HG03159 (cell line): Measurements from ENCODE around the gene PARVB.

Experiments used
- ATAC-seq: cut with Tn5 transposase; IDR thresholded peaks from one replicate; pipeline ENCODE4 v1.9.1; 2021; ENCODE audit warnings: mild to moderate bottlenecking, moderate library complexity; ENCODE audit not compliant: unreplicated experiment

PARVB gene

DNA sequence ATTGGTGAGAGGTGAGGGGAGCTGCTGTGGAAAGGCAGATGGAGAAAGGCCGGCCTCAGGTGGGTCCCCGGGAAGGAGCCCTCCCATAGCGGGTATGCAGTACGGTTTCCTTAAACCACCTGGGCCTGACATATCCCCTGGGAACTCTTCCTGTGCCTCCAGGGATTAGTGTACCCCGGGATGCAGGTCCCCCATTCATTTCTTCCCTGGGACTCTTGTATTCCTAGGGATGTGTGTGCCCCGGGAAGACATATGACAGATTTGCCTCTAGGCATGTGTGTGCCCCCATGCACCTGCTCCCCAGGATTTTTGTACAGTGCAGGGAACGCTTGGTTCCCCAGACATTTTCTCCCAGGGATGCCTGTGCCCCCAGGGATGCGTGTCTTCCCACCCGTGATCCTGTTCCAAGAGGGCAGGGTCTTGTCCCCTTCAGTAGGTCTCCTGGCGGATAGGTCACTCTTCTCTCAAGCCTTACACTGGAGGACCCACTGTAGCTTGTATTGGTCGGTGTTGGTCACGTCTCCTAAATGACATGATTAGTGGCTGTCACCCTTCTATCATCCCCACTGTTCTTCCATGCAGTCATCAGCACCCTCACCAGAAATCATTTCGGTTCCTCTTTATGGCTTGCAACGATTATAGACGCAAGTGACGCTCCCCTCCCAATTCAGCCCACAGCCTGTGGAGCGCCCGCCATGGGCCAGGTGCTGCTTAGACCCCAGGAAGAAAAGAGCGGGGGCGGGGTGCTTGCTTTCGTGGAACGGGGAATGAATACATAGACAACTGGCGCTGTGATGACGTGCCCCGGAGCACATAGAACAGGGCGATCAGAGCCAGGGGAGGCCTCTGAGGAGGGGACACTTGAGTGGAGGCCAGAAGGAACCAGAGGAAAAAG is 1.3 kb downstream of the PARVB start:
- peak; percentile 65 for ATAC-seq

DNA sequence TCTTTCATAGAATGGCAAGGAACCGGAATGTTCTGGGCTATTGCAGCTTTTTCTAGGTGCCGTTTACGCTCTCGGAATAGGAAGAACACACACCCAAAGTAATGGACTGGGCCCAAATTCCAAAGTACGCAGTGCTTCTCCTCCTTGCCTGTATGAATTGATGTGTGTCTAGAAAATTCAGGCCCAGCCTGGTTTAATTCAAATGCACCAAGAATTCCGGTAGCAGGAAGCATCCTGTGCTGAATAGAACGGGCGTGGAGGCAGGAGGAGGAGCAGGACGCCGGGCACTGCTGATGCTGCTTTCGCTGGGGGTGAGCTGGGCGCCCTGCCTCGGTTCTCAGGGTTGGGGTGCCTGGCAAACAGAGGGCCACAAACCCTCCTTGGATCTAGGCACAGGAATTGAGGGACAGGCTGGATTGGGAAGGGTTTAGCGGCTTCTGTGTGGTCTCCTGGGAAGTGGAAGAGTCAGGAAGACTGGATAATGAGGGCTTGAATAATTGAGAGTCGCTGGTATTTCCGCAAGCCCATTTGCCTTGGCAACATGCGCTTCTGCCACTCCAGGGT is 2.0 kb downstream of the PARVB start:
- no peak for ATAC-seq

DNA sequence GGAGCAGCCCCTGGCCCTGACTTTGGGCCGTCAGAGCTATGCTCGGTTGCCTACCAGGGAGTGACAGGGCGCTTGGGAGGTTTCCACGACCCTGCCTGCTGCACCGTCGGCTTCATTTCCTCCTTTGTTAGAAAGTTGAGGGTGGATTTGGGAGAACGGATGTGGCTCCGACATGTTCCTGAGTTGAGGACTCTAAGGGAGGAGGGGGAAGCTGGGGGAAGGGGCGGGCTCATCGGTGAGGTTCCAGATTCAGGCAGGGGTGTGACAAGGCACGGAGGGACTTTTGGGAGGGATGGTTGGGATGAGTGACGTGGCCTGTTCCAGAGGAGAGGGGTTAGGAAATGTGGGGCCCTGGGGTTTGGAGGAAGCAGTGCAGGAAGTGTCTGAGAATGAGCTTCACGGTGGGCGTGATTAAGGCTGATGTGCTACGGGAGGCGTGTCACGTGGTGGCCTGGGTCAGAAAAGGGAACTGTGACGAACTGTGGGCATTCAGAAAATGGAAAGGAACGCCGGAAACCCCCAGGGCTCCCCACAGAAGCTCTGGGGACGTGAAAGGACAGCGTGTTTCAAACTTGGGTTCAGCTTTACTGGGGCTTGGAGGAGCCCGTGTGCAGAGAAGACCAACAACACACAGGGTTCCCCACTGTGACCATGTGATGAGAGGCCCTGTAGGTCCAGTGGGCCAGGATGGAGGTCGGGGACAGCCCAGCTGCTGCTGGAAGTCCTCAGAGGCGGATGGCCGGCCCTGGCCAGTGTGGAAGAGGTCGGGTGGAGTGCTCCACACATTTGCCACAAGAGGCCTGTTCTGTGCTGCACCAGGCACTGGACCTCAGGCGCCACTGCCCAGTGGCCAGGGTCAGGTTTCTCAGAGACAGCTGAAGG is 2.8 kb downstream of the PARVB start:
- ATAC-seq = peak; percentile 47

DNA sequence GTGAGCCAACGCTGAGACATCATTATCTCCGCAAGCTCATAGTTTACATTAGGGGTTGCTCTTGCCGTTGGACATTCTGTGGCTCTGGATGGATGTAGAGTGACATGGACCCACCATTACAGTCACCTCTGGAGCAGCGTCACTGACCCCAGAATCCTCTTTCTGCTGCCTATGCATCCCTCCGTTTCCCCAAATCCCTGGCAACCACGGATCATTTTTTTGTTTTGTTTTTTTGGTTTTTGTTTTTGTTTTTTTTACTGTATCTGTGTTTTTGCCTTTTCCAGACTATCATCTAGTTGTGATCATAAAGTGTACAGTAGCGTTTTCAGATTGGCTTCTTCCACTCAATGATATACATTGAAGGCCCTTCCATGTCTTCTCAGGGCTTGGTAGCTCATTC is 4.0 kb downstream of the PARVB start:
- no peak for ATAC-seq

DNA sequence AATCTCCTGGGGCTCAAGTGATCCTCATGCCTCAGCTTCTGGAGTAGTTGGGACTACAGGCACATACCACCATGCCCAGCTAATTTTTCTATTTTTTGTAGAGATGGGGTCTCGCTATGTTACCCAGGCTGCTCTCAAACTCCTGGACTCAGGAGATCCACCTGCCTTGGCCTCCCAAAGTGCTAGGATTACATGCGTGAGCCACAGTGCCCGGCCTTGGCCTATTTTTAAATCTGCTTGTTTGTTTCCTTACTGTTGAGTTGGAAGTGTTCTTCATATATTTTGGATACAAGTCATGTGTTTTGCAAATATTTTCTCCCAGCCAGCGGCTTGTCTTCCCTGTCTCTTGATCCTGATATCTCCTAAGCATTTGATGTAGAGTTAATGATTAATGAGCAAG is 5.0 kb downstream of the PARVB start:
- no peak for ATAC-seq

DNA sequence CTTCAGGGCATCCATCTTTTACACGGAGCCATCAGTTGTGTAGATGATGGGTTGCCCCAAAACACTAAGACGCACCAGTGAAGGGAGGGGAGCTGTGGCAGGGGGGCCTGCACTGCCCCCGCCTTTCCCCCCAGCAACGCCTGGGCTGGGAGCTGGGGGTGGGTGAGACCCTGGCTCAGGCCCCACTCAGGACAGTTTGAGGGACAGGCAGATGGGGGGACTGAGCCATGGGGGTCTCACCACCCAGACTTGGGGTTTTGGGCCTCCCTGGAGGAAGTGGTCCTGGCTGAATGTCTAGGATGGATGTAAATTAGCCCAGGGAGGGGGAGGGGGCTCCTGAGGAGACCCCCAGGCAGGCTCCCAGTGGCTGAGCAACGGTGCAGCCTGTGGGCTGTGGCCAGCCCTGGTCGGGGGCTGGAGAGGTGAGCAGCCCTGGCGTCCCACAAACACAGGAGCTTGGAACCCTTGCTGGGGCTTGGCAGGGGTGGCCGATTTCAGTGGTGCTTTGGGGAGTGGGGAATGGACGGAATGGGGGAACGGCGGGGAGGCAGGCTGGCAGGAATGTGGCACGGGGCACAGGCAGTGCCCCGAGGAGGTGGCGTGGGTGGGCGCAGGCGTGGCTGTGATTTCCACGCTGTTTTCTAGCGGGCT is 6.1 kb downstream of the PARVB start:
- ATAC-seq = no peak

DNA sequence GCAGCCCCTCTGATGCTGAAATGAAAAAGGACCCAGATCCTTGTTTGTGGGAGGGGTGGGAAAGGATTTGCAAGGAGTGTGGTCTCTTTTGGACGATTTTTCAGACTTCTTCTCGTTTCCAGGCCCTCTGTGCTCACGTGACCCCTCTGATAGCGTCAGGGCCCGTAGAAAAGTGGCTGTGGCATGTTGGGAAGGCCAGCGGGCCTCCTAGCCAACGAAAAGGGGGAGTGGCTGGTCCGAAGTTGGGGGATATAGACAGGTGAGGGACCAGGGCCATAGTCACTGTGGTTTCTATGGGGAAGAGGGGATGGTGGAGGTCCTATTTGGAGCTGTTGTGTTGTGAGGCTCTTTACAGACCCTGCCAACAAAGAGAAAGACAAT is 6.6 kb downstream of the PARVB start:
- no peak for ATAC-seq

DNA sequence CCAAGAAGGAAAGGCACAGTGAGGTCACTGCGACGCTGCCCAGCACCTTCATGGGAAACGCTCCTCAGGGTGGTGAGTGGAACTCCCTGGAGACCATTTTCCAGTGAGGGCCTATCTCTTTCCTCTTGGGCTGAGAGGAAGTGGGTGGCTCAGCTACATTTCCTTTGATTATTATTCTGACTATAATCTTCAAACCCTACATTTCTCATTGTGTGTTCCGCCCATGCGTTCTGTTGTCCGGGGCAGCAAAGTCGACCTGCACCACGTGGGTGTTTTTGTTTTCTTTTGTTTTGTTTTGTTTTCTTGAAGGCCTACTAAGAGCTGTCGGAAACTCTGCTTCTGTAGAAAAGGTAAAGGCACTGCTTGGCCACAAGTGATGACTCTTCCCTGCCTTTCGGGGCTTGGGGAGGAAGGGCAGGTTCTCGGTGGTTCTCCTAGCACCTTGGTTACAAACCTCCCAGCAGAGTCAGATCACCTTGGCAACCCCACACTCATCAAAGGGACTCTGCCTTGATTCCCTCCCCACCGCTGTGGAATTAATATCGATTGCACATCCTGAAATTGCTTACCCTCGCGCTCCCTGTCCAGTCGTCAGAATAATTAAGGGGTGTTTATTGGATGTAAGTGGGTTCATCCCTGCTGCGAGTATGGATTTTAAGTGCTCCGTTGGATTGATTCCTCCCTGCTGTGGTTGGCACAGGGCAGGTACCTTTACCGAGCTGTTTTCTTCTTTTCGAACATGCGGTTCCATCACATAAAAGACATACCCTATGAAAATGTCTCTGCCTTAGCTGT is 7.3 kb downstream of the PARVB start:
- no peak for ATAC-seq

DNA sequence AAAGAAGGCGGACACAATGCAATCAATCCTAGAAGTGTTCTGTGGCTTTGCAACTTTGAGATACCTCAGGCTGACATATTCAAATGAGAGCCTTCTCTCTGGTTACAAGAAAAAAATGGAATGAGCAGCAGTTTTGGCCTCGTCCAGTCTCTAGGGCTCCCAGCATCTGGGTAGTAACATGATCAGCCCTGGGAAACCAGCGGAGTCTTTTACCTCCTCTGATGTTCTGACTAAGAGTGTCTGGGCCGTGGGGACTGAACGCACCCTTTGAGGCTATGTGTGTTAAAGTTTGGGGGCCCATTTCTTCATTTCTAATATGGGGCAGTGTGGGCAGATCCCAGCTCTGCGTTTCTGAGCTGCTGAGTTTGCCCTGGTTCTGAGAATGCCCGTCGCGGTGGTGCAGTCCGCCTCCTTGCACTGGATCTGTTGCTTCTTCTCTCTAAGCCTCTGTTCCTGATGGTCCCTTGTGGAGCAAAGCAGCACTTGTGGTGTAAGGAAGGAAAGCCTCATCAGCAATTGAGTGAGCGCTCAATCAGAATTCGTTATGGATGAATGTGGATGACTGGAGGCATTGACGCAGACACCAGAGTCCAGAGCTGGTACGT is 8.1 kb downstream of the PARVB start:
- no peak for ATAC-seq

DNA sequence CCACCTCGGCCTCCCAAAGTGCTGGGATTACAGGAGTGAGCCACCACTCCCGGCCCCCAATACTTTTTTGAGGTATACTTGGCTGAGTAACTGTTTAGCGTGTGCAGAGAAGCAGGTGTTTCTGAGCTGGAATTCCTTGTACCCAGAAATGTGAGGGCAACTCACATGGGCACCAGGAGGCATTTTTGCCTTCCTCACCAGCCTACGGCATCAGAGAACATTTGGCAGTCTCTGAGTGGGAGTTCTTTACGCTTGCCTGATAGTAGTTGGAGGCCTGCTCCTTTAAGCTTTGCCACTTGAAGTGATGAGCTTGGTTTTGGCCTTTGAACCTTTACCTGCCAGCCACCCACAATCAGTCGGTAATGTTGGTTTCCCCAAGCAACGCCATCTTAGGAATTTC is 9.2 kb downstream of the PARVB start:
- no peak for ATAC-seq

DNA sequence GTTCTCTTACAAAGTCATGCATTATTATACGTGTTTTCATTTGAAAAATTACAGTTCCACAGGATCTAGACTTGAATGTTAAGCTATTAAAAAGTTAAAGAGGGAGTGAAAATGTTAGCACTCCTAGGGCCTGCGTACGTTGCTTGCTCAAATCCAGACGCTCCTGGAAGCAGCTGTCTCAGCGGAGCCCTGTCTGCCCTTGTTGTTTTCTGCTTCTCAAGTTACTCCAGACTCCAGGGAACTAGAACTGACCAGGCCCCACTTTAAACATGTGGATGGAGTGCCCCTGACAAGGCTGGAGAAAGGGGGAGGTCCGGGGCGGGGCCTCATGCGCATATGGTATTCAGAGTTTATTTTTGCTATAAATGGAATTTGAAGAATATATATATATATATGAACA is 9.6 kb downstream of the PARVB start:
- no peak for ATAC-seq

DNA sequence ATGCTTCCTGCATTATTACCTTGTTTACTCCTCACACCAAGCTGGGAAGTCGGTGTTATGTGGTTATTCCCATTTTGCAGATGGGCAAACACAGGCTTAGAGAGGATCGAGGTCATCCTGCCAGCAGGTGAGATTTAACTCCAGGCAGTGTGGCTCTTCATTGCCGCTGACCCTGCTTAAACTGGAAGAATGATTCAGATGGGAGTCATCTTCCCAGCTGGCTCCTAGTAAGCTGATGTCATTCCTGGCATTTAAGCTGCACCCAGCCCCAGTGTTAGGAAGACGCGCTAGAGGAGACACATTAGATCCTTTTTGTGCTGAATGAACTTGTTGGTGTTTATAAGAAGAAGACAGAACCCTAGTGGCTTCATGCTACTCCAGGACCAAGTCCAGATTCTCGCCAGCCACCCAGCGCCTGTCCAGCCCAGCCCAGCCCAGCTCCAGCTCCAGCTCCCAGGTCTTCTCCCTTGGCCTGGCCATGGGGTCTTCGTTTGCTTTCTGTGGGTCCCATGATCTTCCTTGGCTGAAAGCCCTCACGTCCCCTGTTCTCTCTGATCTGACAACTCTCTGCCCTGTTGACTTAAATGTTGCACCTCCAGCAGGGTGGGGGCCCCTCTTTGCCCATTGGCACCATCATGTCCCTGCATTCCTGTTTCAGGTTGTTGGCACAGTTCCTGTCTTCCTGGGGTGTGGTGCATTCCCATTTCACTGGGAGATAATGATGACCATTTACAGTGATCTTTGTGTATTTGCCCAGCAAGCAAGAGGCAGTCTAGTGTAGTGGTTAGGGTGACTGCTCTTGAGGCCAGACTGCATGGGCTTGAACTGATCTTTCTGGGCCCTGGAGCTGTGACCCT is 13.6 kb downstream of the PARVB start:
- ATAC-seq = no peak

DNA sequence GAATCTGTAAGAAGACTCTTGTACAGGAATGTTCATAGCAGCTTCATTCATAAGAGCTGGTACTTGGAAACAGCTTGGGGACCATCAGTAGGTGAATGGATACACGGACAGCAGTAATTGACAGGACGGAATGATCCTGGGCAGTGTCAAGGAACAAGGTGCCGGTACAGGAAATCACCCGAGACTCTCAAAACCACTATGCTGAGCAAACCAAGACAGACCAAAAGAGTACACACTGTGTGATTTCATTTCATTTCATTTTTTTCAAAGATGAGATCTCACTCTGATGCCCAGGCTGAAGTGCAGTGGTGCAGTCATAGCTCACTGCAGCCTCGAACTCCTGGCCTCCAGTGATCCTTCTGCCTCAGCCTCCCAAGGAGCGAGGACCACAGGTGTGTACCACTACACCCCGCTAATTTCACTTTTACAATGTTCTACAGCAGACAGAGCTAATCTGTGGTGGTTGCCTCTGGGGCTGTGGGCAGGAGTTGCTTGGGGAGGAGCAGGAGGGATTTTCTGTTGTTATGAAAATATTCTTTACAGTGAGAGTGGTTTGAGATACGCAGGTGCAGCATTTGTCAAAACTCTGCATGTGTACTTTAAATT is 15.6 kb downstream of the PARVB start:
- no peak for ATAC-seq

DNA sequence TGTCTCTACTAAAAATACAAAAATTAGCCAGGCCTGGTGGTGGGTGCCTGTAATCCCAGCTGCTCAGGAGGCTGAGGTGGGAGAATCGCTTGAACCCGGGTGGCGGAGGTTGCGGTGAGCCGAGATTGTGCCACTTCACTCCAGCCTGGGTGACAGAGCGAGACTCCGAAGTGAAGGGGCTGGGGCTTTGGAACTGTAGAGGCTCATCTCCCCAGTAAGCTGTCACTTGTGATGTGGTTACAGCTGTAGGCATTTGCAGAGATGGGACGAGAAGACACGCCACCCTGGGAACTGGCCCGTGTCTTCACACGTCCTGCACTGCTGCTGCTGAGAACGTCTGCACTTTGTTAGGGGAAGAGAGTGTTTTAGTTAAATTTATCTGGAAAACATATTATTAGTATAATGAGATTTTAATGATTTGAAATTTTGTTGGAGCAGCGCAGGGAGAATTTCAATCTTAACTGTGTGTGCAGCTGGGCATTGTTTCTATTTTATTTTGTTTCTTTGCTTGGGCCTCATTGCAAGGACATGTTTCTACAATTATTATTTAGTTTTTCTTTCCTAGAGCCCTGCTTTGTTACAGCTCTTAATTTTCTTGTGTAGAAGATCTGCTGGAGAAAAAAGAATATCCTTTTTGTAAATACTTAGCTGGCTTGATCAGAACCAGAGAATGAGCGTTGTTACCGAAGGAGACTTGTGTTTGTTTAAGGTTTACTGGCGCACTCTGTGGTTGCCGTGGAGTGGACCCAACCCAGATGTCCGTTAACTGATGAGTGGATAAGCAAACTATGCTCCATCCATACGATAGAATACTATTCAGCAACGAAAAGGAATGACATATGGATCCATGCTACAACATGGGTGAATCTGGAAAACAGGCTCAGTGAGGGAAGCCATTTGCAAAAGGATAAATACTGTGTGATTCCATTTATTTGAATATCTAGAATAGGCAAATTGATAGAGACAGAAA is 18.4 kb downstream of the PARVB start:
- ATAC-seq = peak; percentile 73

DNA sequence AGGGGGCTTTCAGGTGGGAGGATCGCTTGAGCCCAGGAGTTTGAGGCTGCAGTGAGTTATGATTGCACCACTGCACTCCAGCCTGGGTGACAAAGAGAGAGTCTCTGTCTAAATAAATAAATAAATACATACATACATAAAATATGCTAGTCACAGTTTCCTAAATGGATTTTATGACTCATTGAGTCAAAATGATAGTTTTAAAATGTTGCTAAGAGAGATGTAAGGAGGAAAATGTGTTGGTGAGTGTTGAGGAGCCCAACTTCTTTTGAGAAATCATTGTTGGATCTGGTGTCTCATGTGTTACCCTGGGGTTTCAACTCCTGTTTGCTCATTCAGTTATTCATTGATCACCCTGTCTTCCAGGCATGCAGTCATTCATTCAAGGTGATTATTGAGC is 21.0 kb downstream of the PARVB start:
- no peak for ATAC-seq

DNA sequence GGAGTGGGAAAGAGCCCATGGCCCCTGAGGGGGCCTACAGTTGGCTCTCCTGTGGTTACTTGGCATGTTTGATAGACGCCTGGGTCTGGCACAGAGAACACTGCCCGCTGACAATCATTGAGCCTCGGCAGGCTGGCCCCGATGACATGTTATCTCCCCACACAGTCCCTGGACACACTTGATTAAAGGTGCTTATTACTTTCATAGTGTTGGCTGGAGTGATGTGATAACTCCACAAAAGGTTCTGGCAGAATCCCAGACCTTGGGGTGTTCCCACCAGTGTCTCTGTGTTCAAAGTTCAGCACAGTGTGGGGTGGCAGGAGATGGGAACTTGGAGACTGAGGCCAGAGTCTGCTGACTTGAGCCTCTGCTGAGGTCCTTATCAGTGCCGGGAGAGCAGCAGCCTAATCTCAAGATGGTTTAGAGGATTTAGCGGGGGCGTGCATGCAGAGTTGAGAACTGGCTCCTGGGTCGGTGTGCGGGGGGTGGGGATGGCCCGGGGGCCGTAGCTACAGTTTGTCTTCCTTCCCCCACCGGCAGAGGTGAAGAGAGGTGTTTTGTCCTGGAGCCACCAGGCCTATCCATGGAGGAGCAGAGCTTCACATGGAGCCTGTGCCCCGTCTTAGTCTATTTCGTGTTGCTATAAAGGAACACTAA is 22.5 kb downstream of the PARVB start:
- no peak for ATAC-seq

DNA sequence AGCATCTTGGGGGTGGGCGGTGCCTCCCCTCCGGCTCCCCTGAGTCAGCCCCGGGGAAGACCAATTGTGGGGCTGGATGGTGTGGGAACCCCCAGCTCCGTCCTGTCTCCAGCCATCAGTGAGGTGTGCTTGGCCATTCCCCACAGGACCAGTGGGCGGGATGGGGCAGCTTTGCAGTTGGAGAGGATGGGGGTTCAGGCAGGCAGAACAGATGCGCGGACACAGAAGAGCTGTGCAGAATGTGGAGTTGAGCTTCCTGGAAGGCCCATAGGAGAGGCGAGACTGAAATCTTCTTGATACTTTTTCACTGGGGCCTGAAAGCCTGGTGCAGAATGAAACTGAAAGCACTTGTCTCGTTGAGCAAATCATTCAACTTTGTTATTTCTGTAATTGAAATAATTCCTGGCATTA is 23.8 kb downstream of the PARVB start:
- no peak for ATAC-seq
